HepG2 (cell line): ENCODE measurements around the gene EPB41L3. TPM values are rescaled to one million over a fixed set of nuclear protein-coding genes. Genes with fewer than 3 reads are reported as not detected.

Experiments
- ATAC-seq: fragments of 200-7000 bp; cut with Tn5 transposase; 3 replicates; pipeline ENCODE4 v1.9.1; 2020; ENCODE audit warnings: mild to moderate bottlenecking, moderate library complexity
- BruUV-seq: library from RNA; stranded (reverse); fragments of 400-500 nt; replicated peaks from 2 replicates; lab custom pipeline; 2021; lab: Mats Ljungman, UMichigan
- CTCF ChIA-PET: fragments of 300-600 bp; formaldehyde crosslinking; extraction: SDS; loops from one replicate; lab custom pipeline; 2021; ENCODE audit warnings: low total read pairs, inconsistent platforms, low intra/inter-chr PET ratio; lab: Yijun Ruan, JAX
- POLR2A ChIA-PET: fragments of 350-600 bp; sonication (Branson Sonifier 250); formaldehyde crosslinking; loops from one replicate; lab custom pipeline; 2020; ENCODE audit warnings: antibody characterized with exemption, inconsistent platforms; lab: Yijun Ruan, JAX
- DNase-seq: peaks from one replicate; pipeline ENCODE4 v3.0.0-alpha.2; 2015; ENCODE audit warnings: low spot score
- FAIRE-seq: peaks from 3 replicates; lab custom pipeline; 2011; peaks lifted over from hg19 to GRCh38; lab: Jason Lieb, UNC
- H2AFZ ChIP-seq: one replicate; pipeline ENCODE4 v1.6.1; 2011; ENCODE audit warnings: low read length, inconsistent platforms
- H3K27ac ChIP-seq: fragments of 300-600 bp; 3 replicates; pipeline ENCODE4 v1.8.0; 2011; ENCODE audit warnings: mixed run types, mild to moderate bottlenecking, mixed read lengths, low read length, inconsistent platforms; ENCODE audit not compliant: insufficient read depth; ENCODE audit errors: extremely low read length
- H3K27me3 ChIP-seq, 2 experiments: fragments of 200-600 bp in 1 of 2; 2 replicates in 1 of 2; 3 replicates in 1 of 2; pipeline versions ENCODE4 v1.6.0 to v1.8.0; 2011; ENCODE audit warnings: low read length in 2 of 2, mild to moderate bottlenecking in 2 of 2, moderate library complexity in 2 of 2, inconsistent platforms in 1 of 2; ENCODE audit not compliant: insufficient read depth in 2 of 2, control insufficient read depth in 1 of 2
- H3K36me3 ChIP-seq, 2 experiments: fragments of 200-600 bp in 1 of 2; replicated peaks in 1 of 2; 2 replicates in 1 of 2; 3 replicates in 1 of 2; pipeline versions ENCODE4 v1.5.1 to v1.8.0; 2011; ENCODE audit warnings: low read length in 2 of 2, inconsistent platforms in 1 of 2; ENCODE audit not compliant: insufficient read depth in 2 of 2, control insufficient read depth in 1 of 2
- H3K4me1 ChIP-seq: 2 replicates; pipeline ENCODE4 v1.5.1; 2012; ENCODE audit warnings: low read length, inconsistent platforms; ENCODE audit not compliant: insufficient read depth
- H3K4me2 ChIP-seq: 2 replicates; pipeline ENCODE4 v1.6.0; 2011; ENCODE audit warnings: low read depth, low read length, inconsistent platforms
- H3K4me3 ChIP-seq, 3 experiments: fragments of 200-600 bp in 1 of 3; sonication (generic), shearing (Covaris generic) in 1 of 3; replicated peaks in 1 of 3; 2 replicates each; pipeline ENCODE4 v1.5.1; 2011 to 2016; ENCODE audit warnings: low read length in 3 of 3, inconsistent platforms in 2 of 3, low read depth in 2 of 3, mild to moderate bottlenecking in 2 of 3, control low read depth in 1 of 3, mixed read lengths in 1 of 3; ENCODE audit not compliant: insufficient read depth in 1 of 3
- H3K79me2 ChIP-seq: one replicate; pipeline ENCODE4 v1.6.1; 2011; ENCODE audit warnings: low read length, inconsistent platforms; ENCODE audit not compliant: insufficient read depth
- H3K9ac ChIP-seq: 2 replicates; pipeline ENCODE4 v1.6.0; 2011; ENCODE audit warnings: mild to moderate bottlenecking, low read depth, low read length, inconsistent platforms; ENCODE audit not compliant: insufficient read depth
- H3K9me3 ChIP-seq: 2 replicates; pipeline ENCODE4 v1.5.1; 2012; ENCODE audit warnings: mild to moderate bottlenecking, low read length
- H4K20me1 ChIP-seq: 2 replicates; pipeline ENCODE4 v1.6.0; 2011; ENCODE audit warnings: inconsistent platforms, mild to moderate bottlenecking, low read length, moderate library complexity; ENCODE audit not compliant: insufficient read depth
- ASH2L ChIP-seq: fragments of 300-600, 200-600 bp; sonication (generic); IDR thresholded peaks from 2 replicates; pipeline ENCODE4 v1.7.0; 2017; ENCODE audit warnings: low read depth, mild to moderate bottlenecking, moderate library complexity, mixed read lengths, low read length; ENCODE audit not compliant: insufficient read length
- FOXP4 ChIP-seq: sonication (generic); formaldehyde crosslinking; IDR thresholded peaks from 2 replicates; pipeline ENCODE4 v1.4.0; 2020; ENCODE audit warnings: missing genetic modification reagents
- GABPA ChIP-seq, 2 experiments: IDR thresholded peaks; 2 replicates each; pipeline ENCODE4 v1.6.1; 2011 to 2016; ENCODE audit warnings: low read depth in 2 of 2, low read length in 1 of 2, missing biosample characterization in 1 of 2, missing genetic modification characterization in 1 of 2
- GRHL1 ChIP-seq: sonication (generic); formaldehyde crosslinking; conservative IDR thresholded peaks from 2 replicates; pipeline ENCODE4 v1.8.0; 2022; ENCODE audit warnings: missing genetic modification reagents
- HNRNPH1 ChIP-seq: fragments of 200-400 bp; formaldehyde crosslinking; optimal IDR thresholded peaks from 2 replicates; pipeline ENCODE3; 2017; ENCODE audit warnings: mild to moderate bottlenecking, low read depth, low read length
- ONECUT2 ChIP-seq: sonication (generic); formaldehyde crosslinking; IDR thresholded peaks from 2 replicates; pipeline ENCODE4 v1.4.0; 2020; ENCODE audit warnings: missing genetic modification reagents
- PLRG1 ChIP-seq: fragments of 450-650 bp; conservative IDR thresholded peaks from 2 replicates; pipeline ENCODE4 v1.6.1; 2016
- PTBP1 ChIP-seq: fragments of 200-400 bp; formaldehyde crosslinking; IDR thresholded peaks from 2 replicates; pipeline ENCODE4 v1.6.1; 2018; ENCODE audit warnings: low read length, low read depth; ENCODE audit not compliant: poor library complexity, severe bottlenecking
- ZNF572 ChIP-seq: sonication (generic); formaldehyde crosslinking; IDR thresholded peaks from 2 replicates; pipeline ENCODE4 v1.5.1; 2020; ENCODE audit warnings: mild to moderate bottlenecking, missing genetic modification reagents
- ZNF703 ChIP-seq: sonication (generic); formaldehyde crosslinking; IDR thresholded peaks from 2 replicates; pipeline ENCODE4 v1.5.1; 2020; ENCODE audit warnings: missing genetic modification reagents, mild to moderate bottlenecking, moderate library complexity, borderline replicate concordance
- ZNF766 ChIP-seq: sonication (generic); formaldehyde crosslinking; IDR thresholded peaks from 2 replicates; pipeline ENCODE4 v1.5.0; 2020; ENCODE audit warnings: missing genetic modification reagents, borderline replicate concordance
- ZNF772 ChIP-seq: sonication (generic); formaldehyde crosslinking; IDR thresholded peaks from 2 replicates; pipeline ENCODE4 v1.5.0; 2020; ENCODE audit warnings: mild to moderate bottlenecking, missing genetic modification reagents
- ZSCAN20 ChIP-seq: sonication (generic); formaldehyde crosslinking; IDR thresholded peaks from 2 replicates; pipeline ENCODE4 v1.4.0; 2020; ENCODE audit warnings: missing genetic modification reagents, mild to moderate bottlenecking, borderline replicate concordance
- WGBS: methylation state at CpG from one replicate; pipeline ENCODE4 v1.1.6; 2017; ENCODE audit warnings: low lambda C conversion rate; 5-methylcytosine and 5-hydroxymethylcytosine counted together
- in situ Hi-C: cut with HindIII; loops from 2 replicates; pipeline ENCODE4 v1.10.0; 2017; ENCODE audit warnings: low pct_unique_long_range_greater_than_20kb; ENCODE audit not compliant: extremely low pct_ligation_motif_present
- intact Hi-C: fragments of 100-400 bp; cut with micrococcal nuclease; formaldehyde crosslinking; loops from one replicate; pipeline ENCODE4 v1.10.0; 2022; ENCODE audit not compliant: unreplicated experiment
- polyA plus RNA-seq, 8 experiments: library from polyadenylated mRNA; depleted of rRNA in 3 of 8; stranded (reverse) in 7 of 8; unstranded in 1 of 8; fragments of >200 nt; fragmentation: Illumina TruSeq in 4 of 8; extraction: Trizol in 4 of 8; gene quantifications; 2 replicates each; pipeline versions ENCODE4 v1.2.1 to v1.2.3, GENCODE V29; 2011 to 2016; ENCODE audit warnings: low read depth in 4 of 8, missing spikeins in 1 of 8, mixed read lengths in 1 of 8; ENCODE audit not compliant: insufficient read depth in 1 of 8
- total RNA-seq, 5 experiments: library from RNA; depleted of rRNA; stranded (reverse); fragments of >200 nt; fragmentation: Illumina TruSeq; extraction: Trizol; gene quantifications; 2 replicates each; pipeline ENCODE4 v1.2.3, GENCODE V29; 2016; ENCODE audit warnings: low read depth in 1 of 5

Gene EPB41L3
- total and polyA plus RNA-seq, 2 of the 13 experiments (the other 11 are each of a cell fraction or from before 2014, with no cell fraction given): not detected

- CTCF ChIA-PET: no interaction called here
- no peaks in the 10 kb centered on the region for H4K20me1 ChIP-seq
- FAIRE-seq: no peak
These were observed 41.1 kb upstream of the EPB41L3 start for GRCh38 chr18:5584746-5585417.

More at GRCh38 chr18:5584746-5585417, 41.1 kb upstream of the EPB41L3 start:
- BruUV-seq: no TSS peak
- H3K27ac ChIP-seq: no peak overlapping the region
- H3K79me2 ChIP-seq: no peaks in the 10 kb centered on the region
- no peak for ATAC-seq
- H3K4me3 ChIP-seq: no peak overlapping the region
- H3K36me3 ChIP-seq: no peaks in the 10 kb centered on the region
- H3K4me2 ChIP-seq: no peak overlapping the region
- no peaks in the 10 kb centered on the region for H3K27me3 ChIP-seq
- H3K9me3 ChIP-seq: no peaks in the 10 kb centered on the region
- in situ Hi-C loops: no loop called here
- WGBS: 35% methylated on average over 7 of the region's 7 CpGs
- no peak for TF ChIP-seq PTBP1
- no peak for TF ChIP-seq FOXP4 (CRISPR knock-in tag)
- TF ChIP-seq ZNF766: no peak
- TF ChIP-seq ZSCAN20 (CRISPR knock-in tag): no peak
- no peak for TF ChIP-seq ZNF572
- no peak for TF ChIP-seq ONECUT2 (CRISPR knock-in tag)
- TF ChIP-seq GABPA (IDR thresholded peaks at IDR 0.05; ENCODE audit: low read depth, low read length): no peak
- TF ChIP-seq GABPA (CRISPR knock-in tag; IDR thresholded peaks at IDR 0.05; ENCODE audit: low read depth): no peak
- TF ChIP-seq HNRNPH1: no peak
- no peak for TF ChIP-seq PLRG1
- no peak for TF ChIP-seq GRHL1 (CRISPR knock-in tag)
- TF ChIP-seq ZNF703 (CRISPR knock-in tag): no peak
- TF ChIP-seq ZNF772 (CRISPR knock-in tag): no peak
- no peak for TF ChIP-seq ASH2L
- no peak overlapping the region for H2AFZ ChIP-seq
- H3K9ac ChIP-seq: no peak overlapping the region
- POLR2A ChIA-PET: no interaction called here
- intact Hi-C loops: no loop called here
- no peaks in the 10 kb centered on the region for H3K4me1 ChIP-seq
- DNase-seq: no peak
